HG03280 (cell line): Measurements from ENCODE around the gene PANX2.

Experiments used
- ATAC-seq: cut with Tn5 transposase; IDR thresholded peaks from one replicate; pipeline ENCODE4 v1.9.1; 2021; ENCODE audit warnings: mild to moderate bottlenecking, moderate library complexity; ENCODE audit not compliant: unreplicated experiment

The PANX2 gene

DNA sequence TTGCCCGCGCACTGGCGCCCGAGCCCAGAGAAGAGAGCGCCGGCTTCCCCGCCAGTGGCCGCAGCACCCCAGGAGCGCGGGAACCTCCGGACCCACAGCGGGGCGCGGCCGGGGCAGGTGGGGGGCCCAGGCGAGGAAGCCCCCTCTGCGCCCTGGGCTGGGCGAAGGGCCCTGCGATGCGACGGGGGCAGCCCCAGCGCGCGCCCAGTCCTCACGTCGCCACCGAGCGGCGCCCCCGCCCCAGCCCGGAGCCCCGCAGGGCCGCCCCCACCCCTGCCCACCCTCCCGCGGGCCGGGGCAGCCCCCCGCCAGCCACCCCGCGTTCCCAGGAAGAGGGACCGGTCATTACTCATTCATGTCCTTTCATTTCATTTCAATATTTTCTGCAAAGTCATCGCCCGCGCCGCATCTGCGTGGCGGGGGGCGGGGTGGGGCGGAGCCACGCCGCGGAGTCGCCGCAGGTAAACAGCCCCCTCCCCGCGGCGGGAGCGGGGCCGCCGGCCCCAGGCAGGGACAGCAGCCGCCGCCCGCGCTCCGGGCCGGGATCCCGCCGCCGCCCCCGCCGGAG lies 673 bp upstream of the PANX2 start:
- no peak for ATAC-seq

DNA sequence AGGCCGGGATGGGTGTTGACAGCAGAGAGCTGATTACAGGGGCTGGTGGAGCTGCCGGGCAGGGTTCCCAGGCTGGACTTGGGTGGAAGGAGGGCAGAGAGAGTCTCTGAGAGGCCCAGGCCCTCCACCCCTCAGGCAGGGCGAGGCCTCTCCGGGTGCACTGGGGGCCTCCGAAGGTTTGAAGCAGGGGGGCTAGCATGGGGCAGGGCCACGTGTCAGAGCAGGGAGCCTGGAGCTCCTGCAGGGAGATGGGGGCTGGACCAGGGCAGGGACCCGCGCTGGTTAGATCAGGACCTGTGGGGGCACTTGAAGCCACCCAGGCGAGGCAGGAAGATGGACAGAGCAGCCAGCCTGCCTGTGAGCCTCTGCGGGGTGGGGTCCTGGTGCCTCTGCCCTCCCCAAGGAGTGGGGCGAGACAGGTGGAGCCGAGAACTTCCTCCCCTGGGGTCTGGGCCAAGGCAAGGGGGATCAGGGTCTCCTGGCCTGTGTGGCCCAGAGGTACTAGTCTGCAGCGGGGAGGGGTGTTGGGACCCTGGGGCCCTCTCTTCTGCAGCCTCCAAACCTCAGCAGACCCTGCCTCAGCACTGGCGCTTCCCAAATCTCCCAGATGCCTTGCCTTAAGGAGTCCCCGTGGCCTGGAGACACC lies 911 bp downstream of the PANX2 start:
- no peak for ATAC-seq

DNA sequence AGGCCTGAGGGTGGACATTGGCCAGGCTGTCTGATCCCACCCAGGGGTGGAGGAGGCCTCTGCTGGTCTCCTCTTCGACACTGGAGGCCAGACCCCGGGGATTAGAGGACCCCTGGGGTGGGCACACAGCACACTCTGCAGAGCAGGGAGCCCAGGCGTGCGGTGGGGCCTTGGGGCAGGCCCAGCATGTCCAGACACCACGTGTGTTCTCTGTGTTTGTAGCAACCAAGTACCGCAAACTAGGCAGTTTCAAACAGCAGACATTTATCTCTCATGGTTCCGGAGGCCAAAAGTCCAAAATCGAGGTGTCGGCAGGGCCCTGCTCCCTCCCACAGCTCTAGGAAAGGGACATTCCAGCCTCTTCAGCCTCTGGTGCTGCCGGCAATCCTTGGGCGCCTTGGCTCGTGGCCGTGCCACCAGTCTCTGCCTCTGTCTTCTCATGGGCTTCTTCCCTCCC lies 1.5 kb downstream of the PANX2 start:
- ATAC-seq: no peak

DNA sequence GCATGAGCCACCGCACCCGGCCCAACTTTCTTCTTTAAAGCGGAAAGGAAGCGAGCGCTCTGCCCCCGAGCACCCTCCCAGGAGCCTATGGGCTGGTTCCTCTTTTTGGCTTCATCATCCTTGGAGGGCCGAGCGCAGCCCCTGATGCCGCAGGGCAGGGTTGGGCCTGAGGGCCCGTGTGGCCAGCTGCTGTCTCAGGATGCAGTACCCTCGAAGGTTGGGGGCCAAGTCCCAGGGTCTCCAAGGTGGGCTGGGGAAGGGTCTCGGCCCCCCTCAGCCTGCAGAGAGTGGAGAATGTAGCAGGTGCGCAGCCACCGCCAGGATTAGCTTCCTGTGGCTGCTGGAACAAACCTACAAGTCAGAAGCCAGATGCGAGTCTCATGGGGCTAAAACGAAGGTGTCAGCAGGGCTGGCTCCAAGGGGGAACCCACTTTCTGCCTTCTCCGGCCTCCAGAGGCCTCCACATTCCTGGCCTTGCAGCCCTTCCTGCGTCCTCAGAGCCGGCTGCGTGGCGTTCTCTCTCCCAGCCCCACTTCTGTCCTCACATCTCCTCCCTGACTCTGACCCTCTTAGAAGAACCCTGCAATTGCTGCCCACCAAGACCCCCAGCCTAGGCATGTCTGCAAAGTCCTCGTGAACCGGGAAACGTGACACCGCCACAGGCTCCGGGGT lies 2.9 kb downstream of the PANX2 start:
- no peak for ATAC-seq

DNA sequence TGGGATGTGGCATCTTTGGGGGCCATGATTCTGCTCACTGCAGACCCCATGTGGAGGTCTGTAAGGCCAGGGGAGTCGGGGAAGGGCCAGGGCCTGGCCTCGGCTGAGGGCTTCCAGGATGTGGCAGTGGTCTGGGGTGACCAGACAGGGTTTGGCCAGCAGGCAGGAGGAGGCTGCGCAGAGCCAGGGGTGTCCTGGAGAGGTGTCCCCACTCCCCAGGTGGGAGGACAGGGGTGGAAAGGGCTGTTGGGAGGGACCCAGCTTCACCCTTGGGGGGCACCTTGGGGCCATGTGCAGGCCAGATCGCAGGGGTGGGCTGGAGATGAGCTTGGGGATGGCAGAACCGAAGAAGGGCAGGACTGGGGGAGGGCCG lies 3.4 kb downstream of the PANX2 start:
- no peak for ATAC-seq

DNA sequence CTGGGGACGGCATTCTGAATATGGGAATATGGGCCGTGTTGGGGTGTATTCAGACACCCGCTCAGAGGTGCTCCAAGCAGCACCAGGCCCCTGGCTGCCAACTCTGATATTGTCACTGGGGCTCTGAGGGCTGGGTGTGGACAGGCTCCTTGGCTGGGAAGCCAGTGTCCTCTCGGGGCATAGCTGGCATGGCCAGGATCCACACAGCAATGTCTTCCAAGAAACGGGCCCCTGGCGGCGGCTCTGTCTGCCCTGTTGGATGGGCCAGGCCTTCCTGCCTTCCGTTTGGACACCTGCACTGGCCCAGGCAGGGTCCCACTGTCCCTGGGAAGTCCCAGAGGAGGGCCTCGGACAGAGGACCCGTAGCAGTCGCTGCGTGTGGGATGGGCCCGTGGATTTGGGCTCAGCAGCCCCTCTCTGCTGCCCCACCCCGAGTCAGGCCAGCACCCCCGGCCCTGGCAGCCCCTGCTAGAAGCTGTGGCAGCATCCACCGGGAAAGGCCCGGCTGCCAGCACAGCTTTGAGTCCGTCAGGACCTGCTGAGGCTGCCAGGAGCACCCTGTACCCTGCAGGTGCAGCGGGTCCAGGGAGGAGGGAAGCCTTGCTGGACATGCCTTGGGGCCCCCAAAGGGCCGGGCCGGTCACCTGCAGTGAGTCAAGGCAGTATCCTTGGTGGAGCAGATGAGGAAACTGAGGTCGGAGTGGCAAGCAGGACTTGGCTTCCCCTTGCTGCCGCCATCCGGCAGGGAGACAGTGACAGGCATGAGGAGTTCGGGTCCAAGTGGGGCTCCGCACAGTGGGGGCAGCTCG lies 4.1 kb downstream of the PANX2 start:
- no peak for ATAC-seq

DNA sequence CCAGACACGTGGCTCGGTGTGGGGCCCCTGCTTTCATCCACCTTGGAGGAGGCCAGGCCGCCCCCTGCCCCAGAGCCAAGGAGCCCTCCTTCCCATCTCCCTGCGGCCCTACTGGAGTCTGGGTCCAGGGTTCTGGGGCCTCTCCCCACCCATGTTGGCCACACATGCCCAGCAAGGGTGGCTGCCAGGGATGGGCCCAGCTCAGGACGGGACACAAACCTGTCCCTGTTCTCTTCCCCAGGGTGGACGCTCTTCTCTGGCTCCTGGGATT lies 4.6 kb downstream of the PANX2 start:
- no peak for ATAC-seq

DNA sequence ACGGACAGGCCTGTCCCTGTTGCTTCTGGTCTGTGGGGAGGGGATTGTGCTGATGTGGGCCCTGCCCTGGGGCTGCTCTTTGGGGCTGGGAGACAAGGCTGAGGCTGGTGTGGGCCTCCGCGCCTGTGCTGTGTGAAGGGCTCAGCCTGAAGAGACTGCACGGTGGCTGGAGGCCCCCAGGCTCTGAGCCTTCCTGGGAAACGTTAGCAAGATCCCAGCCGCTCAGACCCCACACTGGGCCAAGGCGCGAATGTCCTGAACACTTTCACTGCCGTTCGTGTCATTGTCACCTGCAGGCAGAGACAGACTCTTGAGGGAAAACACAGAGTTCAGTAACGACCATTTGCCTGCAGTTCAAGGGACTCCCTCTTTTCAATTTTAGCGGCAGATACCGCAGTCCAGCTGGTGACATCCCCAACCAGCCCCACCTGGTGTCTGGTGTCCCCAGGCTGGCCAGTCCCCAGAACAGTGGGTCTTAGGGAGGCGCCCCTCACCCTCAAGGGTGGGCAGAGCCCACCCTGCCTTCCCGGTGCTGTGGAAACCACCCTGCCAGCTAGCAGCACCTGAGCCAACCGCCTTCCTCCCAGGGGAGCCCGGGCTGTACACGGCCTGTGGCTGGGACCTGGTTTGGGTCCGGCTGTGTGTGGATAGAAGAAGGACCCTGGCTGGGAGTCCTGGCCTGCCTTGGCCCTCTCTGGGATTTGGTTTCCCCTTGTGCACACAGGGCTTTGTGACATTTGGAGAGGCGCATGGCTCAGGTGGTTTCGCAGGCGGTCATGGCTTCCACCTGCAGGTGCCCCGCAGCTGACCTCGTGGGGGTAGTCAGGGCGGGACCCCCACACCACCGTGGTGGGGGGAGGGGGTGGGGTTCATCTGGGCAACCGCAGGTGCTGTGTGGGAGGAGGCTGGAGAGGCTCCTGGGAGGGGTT lies 5.7 kb downstream of the PANX2 start:
- no peak for ATAC-seq

DNA sequence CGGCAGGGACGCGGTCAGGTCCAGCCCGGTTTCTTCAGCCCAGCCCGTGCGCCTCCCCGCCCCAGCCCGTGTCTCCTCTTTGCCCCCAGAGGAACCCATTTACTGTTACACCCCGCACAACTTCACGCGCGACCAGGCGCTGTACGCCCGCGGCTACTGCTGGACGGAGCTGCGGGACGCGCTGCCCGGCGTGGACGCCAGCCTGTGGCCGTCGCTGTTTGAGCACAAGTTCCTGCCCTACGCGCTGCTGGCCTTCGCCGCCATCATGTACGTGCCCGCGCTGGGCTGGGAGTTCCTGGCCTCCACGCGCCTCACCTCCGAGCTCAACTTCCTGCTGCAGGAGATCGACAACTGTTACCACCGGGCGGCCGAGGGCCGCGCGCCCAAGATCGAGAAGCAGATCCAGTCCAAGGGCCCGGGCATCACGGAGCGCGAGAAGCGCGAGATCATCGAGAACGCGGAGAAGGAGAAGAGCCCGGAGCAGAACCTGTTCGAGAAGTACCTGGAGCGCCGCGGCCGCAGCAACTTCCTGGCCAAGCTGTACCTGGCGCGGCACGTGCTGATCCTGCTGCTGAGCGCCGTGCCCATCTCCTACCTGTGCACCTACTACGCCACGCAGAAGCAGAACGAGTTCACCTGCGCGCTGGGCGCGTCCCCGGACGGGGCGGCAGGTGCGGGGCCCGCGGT lies 6.5 kb downstream of the PANX2 start:
- ATAC-seq: no peak

DNA sequence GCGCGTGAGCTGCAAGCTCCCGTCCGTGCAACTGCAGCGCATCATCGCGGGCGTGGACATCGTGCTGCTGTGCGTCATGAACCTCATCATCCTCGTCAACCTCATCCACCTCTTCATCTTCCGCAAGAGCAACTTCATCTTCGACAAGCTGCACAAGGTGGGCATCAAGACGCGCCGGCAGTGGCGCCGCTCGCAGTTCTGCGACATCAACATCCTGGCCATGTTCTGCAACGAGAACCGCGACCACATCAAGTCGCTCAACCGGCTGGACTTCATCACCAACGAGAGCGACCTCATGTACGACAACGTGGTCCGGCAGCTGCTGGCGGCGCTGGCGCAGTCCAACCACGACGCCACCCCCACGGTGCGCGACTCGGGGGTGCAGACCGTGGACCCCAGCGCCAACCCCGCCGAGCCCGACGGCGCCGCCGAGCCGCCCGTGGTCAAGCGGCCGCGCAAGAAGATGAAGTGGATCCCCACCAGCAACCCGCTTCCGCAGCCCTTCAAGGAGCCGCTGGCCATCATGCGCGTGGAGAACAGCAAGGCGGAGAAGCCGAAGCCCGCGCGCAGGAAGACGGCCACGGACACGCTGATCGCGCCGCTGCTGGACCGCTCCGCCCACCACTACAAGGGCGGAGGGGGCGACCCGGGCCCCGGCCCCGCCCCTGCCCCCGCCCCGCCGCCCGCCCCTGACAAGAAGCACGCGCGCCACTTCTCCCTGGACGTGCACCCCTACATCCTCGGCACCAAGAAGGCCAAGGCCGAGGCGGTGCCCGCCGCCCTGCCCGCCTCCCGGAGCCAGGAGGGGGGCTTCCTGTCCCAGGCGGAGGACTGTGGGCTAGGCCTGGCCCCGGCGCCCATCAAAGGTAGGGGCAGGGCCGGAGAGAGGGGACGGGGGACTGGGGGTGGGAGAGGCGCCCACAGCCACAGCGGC lies 7.3 kb downstream of the PANX2 start:
- no peak for ATAC-seq

DNA sequence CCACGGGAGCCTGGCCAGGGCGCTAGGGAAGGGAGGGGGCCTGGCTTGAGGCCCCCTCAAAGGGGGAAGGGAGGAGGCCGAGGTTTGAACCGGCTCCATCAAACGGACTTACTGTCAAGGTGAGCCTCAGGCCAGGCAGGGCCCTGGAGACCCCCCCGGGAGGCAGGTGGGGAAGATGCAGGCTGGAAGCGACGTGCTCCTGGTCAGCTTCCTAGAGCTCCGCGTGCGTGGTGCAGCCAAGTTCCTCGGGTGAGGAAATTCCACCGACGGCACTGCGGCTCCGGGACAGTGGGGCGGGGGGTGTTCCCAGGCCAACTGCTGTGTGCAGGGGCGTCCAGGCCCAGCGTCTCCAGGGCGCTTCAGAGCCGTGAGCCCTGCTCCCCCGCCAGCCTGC lies 7.9 kb downstream of the PANX2 start:
- ATAC-seq: no peak

DNA sequence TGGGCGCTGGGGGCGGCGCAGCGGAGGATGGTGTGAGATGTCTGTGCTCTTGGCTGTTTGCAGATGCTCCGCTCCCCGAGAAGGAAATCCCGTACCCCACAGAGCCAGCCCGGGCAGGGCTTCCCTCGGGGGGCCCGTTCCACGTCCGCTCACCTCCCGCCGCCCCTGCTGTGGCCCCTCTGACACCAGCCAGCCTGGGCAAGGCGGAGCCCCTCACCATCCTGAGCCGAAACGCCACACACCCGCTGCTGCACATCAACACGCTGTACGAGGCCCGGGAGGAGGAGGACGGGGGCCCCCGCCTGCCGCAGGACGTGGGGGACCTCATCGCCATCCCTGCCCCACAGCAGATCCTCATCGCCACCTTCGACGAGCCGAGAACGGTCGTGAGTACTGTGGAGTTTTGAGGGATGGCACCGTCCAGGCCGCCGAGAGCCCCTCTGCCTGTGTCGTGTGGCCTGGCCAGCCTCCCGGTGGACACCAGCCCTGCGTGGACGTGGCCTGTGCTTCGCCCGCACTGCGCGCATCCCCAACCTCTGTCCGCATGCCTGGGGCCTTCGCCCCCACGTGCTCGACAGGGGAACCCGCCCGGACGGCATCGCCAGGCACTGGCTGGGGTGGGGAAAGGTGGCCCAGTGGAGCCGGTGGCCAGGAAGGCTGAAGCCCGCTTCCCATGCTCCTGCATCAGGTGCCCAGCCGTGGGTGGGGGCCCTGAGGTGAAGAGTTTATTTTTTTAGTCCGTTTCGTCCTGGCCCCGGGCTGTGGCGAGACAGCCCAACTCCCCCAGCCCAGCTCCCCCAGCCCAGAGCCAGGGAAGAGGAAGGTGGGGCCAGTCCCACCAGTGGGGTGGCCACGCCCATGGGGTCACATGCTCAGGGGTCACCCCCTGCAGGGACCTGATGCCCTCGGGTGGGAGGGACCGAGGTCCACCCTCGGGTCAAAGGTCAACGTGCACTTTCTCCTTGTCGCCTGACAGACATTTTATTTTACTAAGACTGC lies 8.6 kb downstream of the PANX2 start:
- no peak for ATAC-seq

DNA sequence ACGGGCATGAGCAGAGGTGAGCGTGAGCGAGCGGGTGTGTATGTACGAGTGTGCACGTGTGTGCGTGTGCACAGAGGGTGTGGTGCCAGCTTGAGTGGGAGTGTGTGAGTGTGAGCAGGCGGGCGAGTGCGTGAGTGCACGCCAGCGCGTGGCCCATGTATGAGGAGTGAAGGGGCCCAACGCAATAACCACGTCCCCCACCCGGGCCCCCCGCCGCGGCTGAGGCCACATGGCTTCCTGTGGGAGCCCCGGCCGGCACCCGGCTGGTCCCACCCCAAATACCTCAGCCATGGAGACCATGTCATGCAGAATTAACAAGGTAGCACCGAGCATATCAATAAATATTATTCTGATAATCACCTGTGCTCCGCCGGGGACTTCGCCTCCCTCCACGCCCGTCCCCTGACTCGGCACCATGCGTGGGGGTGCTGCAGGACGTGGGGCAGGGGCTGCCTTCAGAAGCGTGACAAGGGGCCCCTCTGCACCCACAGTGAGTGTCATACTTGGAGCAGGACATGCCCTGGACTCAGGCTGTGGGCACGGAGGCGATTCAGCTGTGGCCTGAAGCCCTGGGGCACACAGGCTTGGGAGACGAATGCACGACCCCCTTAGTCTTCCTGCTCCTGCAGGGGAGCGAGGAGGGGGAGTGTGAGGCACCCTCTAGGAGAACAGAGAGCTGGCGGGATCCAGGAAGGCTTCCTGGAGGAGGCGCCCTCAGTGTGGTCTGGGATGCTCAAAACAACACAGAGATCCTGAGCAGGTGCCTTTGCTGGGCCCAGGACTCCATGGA lies 9.6 kb downstream of the PANX2 start:
- ATAC-seq: no peak

DNA sequence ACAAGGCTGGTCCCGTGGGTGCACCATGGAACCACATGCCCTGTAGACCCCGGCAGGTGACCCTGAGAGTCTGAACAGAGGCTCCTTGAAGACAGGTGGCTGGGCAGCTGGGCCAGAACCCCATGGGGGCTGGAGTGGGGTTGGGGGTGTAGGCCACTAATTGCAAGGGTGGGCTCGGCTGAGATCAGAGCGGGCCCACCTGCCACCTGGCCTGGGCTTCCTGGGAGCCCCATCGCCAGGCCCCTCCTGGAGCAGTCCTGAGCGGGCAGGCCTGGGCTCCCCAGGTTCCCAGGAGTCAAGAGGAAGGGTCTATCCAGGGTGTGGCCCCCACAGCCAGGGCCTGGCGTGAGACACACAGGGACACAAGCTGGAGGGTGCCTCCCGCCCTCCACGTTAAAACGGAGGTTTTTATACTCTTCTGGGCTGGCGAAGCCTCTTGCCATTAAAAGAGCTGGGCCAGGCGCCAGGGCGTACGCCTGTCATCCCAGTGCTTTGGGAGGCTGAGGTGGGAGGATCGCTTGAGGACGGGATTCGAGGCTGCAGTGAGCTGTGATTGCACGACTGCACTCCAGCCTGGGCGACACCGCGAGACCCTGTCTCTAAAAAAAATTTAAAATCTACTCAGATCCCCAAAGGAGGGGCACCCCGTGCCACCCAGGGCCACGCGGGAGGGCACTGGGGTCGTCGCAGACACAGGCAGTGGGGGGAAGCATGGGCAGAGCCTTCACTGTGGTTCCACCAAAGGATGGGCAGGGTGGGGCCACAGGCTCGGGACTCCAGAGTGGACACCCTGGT lies 10.4 kb downstream of the PANX2 start:
- no peak for ATAC-seq

DNA sequence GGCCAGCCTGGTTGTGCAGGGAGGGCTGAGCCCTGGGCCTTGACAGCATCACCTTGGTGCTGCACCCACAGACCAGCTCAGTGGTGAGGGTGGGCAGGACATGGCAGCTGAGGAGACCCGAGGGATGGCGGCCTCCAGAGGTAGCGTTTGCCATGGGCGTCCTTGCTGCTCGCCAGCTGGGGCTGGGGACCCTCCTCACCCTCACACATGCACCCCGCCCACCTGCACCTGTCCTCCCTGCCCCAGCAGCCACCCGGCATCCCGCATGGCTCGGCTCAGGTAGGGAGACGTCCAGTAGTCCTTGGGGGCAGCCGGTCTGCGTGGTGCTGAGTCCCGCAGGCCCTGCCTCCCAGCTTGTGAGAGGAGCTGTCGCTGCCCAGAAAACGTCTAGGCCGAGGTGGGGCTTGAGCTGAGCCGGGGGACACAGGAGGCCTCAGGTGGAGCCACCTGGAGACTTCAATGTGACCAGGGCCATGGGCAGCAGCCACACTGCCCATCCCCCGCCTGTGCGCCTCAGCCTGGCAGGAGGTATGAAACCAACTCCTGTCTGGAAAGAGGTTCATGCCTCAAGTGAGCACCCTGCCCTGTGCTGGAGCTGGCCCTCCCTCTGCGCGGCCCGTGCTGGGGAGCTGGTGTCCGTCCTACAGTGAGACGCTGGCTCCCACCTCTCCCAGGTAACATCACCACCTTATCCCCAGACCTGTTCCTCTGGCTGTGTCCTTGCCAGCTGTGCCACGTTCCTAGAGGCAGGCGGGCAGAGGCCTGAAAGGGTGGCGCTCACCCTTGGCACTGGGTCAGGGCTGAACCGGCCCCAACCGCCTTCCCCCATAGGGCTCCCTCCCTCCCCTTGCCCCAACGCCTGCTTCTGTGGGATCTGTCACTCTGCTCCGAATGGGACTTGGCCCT lies 11.9 kb downstream of the PANX2 start:
- ATAC-seq: no peak
